GM21360 (cell line): ENCODE results near the gene GNAQ.

ENCODE experiments used
- ATAC-seq: cut with Tn5 transposase; IDR thresholded peaks from one replicate; pipeline ENCODE4 v1.9.1; 2021; ENCODE audit warnings: mild to moderate bottlenecking, moderate library complexity; ENCODE audit not compliant: unreplicated experiment

GNAQ gene

GRCh38 chr9:77667151-77667550 is 364.5 kb downstream of the GNAQ start:
- no peak for ATAC-seq
